PC-9 (cell line): ENCODE data around the gene PLEKHA7.

Experiments used
- CTCF ChIP-seq: fragments of 200-600 bp; sonication (generic); conservative IDR thresholded peaks from 2 replicates; pipeline ENCODE4 v1.6.1; 2017; ENCODE audit warnings: mixed run types, antibody characterized with exemption, mild to moderate bottlenecking, moderate library complexity
- EZH2 ChIP-seq: fragments of 200-600 bp; sonication (generic); IDR thresholded peaks from 2 replicates; pipeline ENCODE4 v1.8.0; 2017; ENCODE audit warnings: antibody characterized with exemption, low read depth

GRCh38 chr11:16839821-16840220 is 174.4 kb downstream of the PLEKHA7 start:
- TF ChIP-seq CTCF (no peak), EZH2 (no peak)
